Measurements from ENCODE around the gene EHD2.

DNA sequence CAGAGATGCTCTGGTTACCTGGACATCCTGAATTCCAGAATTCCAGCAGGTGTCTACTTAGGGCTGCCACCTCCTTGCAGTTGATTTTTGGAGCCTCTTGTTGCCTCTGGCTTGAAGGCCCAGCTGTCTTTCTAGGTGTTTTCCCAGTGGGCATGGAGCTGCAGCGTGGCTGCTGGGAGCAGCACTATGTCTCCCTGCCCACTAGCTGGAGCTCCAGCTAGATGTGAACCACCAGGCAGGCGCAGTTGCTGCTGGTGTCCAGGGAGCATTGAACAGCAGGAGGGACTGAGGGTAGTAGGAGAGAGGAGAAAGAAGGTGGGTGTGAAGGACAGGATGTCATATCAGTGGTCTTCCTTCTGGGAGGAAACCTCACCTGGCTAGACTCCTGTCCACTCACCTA is 55.4 kb downstream of the EHD2 start:
- TF ChIP-seq, protein P1, sequence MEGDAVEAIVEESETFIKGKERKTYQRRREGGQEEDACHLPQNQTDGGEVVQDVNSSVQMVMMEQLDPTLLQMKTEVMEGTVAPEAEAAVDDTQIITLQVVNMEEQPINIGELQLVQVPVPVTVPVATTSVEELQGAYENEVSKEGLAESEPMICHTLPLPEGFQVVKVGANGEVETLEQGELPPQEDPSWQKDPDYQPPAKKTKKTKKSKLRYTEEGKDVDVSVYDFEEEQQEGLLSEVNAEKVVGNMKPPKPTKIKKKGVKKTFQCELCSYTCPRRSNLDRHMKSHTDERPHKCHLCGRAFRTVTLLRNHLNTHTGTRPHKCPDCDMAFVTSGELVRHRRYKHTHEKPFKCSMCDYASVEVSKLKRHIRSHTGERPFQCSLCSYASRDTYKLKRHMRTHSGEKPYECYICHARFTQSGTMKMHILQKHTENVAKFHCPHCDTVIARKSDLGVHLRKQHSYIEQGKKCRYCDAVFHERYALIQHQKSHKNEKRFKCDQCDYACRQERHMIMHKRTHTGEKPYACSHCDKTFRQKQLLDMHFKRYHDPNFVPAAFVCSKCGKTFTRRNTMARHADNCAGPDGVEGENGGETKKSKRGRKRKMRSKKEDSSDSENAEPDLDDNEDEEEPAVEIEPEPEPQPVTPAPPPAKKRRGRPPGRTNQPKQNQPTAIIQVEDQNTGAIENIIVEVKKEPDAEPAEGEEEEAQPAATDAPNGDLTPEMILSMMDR (IDR thresholded peaks at IDR 0.05), result no peak
- no peak for TF ChIP-seq POLR2A (IDR thresholded peaks at IDR 0.05)
